ENCODE data around the gene TMEM208. TPM values are rescaled to one million over a fixed set of nuclear protein-coding genes. Genes with fewer than 3 reads are reported as not detected.

TMEM208 gene
- total RNA-seq, 1 donor from 2014 or later, result 11.5 TPM

DNA sequence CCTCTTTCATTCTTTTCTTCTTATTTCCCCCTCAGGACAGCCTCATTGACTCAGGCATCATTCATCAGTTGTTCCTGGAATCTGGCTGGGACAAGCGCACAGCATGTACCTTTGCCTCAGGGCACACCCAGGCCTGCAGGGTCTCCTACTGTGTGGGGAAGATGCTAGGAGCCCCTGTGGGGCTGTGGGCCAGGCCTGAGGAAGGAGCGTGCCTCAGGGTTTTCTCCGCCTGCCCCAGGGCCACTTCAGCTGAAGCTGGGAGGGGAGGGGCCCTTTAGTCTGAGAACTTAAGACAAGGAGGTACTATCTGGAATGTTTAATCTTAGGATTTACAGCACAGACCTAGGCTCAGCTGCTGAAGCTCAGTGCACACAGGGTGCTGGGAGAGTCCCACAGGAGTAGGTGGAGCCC is 20.1 kb upstream of the TMEM208 start:
- DNase-seq, result no peak
- H3K27ac ChIP-seq (replicated peaks), result no peak overlapping the region
- no peaks in the 10 kb centered on the region for H3K27me3 ChIP-seq (ENCODE audit: low read depth)
- no peaks in the 10 kb centered on the region for H3K9me3 ChIP-seq (replicated peaks)
- H3K4me3 ChIP-seq, result no peak overlapping the region
- TF ChIP-seq CTCF (IDR thresholded peaks at IDR 0.05; ENCODE audit: borderline replicate concordance), result no peak
- no peaks in the 10 kb centered on the region for H3K4me1 ChIP-seq
- intact Hi-C loops (cut with micrococcal nuclease), result no loop called here
- H3K36me3 ChIP-seq, result peaks cover 27% of the 10 kb centered on the region

DNA sequence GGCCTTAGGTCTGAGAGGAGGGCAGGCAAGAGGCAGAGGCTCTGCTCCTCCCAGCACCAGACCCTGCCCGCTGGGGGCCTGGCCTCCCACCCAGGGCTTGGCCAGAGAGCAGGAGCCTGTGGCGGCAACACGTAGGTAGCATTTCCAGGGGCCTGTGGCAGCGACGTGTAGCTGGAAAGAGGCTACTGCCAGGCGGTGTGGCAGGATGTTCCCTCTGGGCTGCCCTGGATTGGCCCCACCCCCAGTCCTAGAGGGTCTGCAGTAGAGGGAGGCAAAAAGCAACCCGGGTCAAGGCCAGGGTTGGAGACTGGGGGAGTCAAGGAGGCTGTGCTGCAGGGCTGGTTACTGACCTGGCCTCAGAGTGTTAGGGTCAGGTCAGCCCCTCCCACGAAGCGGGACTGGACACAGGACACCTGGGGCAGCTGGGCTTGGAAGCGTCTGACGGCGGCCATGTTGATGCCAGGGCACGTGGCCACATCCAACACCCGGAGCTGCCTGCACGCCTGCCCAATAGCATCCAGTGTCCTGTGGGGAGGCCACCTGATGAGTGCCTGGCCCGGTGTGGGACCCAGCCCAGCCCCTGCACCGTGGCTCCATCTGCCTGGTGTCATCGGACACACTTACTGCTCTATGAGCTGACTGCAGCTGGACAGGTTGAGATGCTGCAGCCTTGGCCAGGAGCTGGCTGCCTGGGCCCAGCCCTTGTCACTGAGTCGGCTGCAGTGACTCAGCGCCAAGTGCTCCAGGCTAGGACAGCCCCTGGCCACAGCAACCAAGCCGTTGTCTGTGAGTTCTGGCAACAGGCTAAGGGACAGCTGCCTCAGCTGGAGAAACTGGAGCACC is 19.5 kb upstream of the TMEM208 start:
- no peak overlapping the region for H3K27ac ChIP-seq (replicated peaks)
- TF ChIP-seq CTCF (IDR thresholded peaks at IDR 0.05; ENCODE audit: borderline replicate concordance), result no peak
- H3K9me3 ChIP-seq (replicated peaks), result no peaks in the 10 kb centered on the region
- H3K4me1 ChIP-seq, result no peaks in the 10 kb centered on the region
- DNase-seq, result no peak
- intact Hi-C loops (cut with micrococcal nuclease), result no loop called here
- H3K27me3 ChIP-seq (ENCODE audit: low read depth), result no peaks in the 10 kb centered on the region
- H3K4me3 ChIP-seq, result no peak overlapping the region
- peaks cover 21% of the 10 kb centered on the region for H3K36me3 ChIP-seq

- TF ChIP-seq CTCF (IDR thresholded peaks at IDR 0.05; ENCODE audit: borderline replicate concordance), result no peak
- intact Hi-C loops (cut with micrococcal nuclease), result no loop called here
- Histone ChIP-seq H3K9me3 (replicated peaks) (no peaks in the 10 kb centered on the region), H3K27ac (replicated peaks) (no peak overlapping the region), H3K4me1 (peaks cover 8% of the 10 kb centered on the region), H3K4me3 (no peak overlapping the region), H3K36me3 (peaks cover 18% of the 10 kb centered on the region), H3K27me3 (ENCODE audit: low read depth) (no peaks in the 10 kb centered on the region)
- no peak for DNase-seq
Measured at GRCh38 chr16:67208154-67208896, 18.6 kb upstream of the TMEM208 start.

DNA sequence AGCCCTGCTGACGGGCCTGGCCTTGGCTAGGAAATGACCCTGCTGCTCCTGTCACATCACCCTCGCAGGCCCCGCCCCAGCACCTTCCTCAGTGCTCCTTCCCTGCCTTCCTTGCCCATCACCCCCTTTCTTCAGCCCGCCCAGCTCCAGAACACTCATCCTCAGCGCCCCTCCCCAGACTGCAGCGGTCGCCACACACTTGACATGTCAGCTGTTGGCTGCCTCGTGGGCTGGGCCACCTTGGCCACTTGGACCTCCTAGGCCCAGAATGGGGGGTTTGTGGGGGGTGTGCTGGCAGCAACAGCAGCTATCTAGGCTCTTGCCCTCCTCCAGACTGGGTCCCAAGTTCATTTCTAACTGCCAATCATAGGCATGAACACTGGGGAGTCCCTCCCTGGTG is 17.4 kb upstream of the TMEM208 start:
- Histone ChIP-seq H3K36me3 (peaks cover 9% of the 10 kb centered on the region), H3K4me3 (no peak overlapping the region), H3K9me3 (replicated peaks) (no peaks in the 10 kb centered on the region), H3K27me3 (ENCODE audit: low read depth) (no peaks in the 10 kb centered on the region), H3K27ac (replicated peaks) (no peak overlapping the region), H3K4me1 (peaks cover 14% of the 10 kb centered on the region)
- TF ChIP-seq CTCF (IDR thresholded peaks at IDR 0.05; ENCODE audit: borderline replicate concordance), result no peak
- intact Hi-C loops (cut with micrococcal nuclease), result no loop called here
- DNase-seq, result no peak

GRCh38 chr16:67210069-67210937 is 16.6 kb upstream of the TMEM208 start:
- no peak for TF ChIP-seq CTCF (IDR thresholded peaks at IDR 0.05; ENCODE audit: borderline replicate concordance)
- Histone ChIP-seq H3K9me3 (replicated peaks) (no peaks in the 10 kb centered on the region), H3K4me3 (no peak overlapping the region), H3K4me1 (peaks cover 16% of the 10 kb centered on the region), H3K27ac (replicated peaks) (no peak overlapping the region), H3K36me3 (peaks cover 9% of the 10 kb centered on the region), H3K27me3 (ENCODE audit: low read depth) (no peaks in the 10 kb centered on the region)
- intact Hi-C loops (cut with micrococcal nuclease), result no loop called here
- no peak for DNase-seq

All from left ventricle myocardium inferior (tissue), 1 donor.